BLaER1 (cell line): ENCODE results near the gene CRYBA4.

Source experiments
- H3K27ac ChIP-seq: shearing (Covaris generic); formaldehyde crosslinking; 2 replicates; pipeline ENCODE4 v1.8.1; 2022
- H3K27me3 ChIP-seq: shearing (Covaris generic); formaldehyde crosslinking; 2 replicates; pipeline ENCODE4 v1.8.1; 2022
- H3K36me3 ChIP-seq: shearing (Covaris generic); formaldehyde crosslinking; 2 replicates; pipeline ENCODE4 v1.8.1; 2022
- H3K4me1 ChIP-seq: shearing (Covaris generic); formaldehyde crosslinking; 2 replicates; pipeline ENCODE4 v1.8.1; 2022
- H3K4me2 ChIP-seq: shearing (Covaris generic); formaldehyde crosslinking; 2 replicates; pipeline ENCODE4 v1.8.1; 2022
- H3K4me3 ChIP-seq: shearing (Covaris generic); formaldehyde crosslinking; 2 replicates; pipeline ENCODE4 v1.8.1; 2022
- H3K9ac ChIP-seq: shearing (Covaris generic); formaldehyde crosslinking; 2 replicates; pipeline ENCODE4 v1.8.1; 2022
- H3K9me3 ChIP-seq: shearing (Covaris generic); formaldehyde crosslinking; 2 replicates; pipeline ENCODE4 v1.8.1; 2022
- H4K20me1 ChIP-seq: shearing (Covaris generic); formaldehyde crosslinking; 2 replicates; pipeline ENCODE4 v1.8.1; 2022
- Cebpa-rat ChIP-seq: shearing (Covaris generic); IDR thresholded peaks from 2 replicates; pipeline ENCODE4 v1.8.1; 2022

Gene CRYBA4

DNA sequence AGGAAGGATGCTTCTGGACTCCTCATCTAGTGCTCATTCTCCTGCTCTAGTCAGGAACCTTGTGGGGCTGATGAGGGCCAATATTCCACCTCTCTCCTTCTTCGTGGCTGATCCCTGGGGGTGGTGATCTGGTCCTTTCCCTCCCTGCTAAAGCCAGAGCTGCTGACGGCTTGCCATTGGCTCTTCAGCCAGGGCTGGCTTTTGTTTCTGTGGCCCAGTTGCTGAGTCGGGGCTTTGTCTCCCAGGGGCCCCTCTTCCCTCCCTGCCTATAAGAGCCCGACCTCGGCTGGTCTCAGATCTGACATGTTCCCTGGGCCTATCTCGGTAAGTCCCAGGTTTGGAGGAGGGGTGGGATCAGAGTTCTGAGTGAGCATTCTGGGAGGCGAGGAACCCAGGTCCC, at the start of gene CRYBA4:
CRYBA4 (plus strand) TSS at position 301 of the 400 bp plus-strand sequence. CDS start 634 bp downstream, outside the sequence.
- H3K36me3 ChIP-seq: no peaks in the 10 kb centered on the region
- no peak within 1 kb of the TSS for H3K9ac ChIP-seq
- no peak within 1 kb of the TSS for H3K4me2 ChIP-seq
- H3K27ac ChIP-seq: no peak within 1 kb of the TSS
- H3K4me1 ChIP-seq: peaks cover 34% of the 10 kb centered on the region
- TF ChIP-seq Cebpa-rat: no peak
- no peaks in the 10 kb centered on the region for H3K27me3 ChIP-seq
- H3K4me3 ChIP-seq: no peak within 1 kb of the TSS
- H4K20me1 ChIP-seq: no peaks in the 10 kb centered on the region
- no peaks in the 10 kb centered on the region for H3K9me3 ChIP-seq

DNA sequence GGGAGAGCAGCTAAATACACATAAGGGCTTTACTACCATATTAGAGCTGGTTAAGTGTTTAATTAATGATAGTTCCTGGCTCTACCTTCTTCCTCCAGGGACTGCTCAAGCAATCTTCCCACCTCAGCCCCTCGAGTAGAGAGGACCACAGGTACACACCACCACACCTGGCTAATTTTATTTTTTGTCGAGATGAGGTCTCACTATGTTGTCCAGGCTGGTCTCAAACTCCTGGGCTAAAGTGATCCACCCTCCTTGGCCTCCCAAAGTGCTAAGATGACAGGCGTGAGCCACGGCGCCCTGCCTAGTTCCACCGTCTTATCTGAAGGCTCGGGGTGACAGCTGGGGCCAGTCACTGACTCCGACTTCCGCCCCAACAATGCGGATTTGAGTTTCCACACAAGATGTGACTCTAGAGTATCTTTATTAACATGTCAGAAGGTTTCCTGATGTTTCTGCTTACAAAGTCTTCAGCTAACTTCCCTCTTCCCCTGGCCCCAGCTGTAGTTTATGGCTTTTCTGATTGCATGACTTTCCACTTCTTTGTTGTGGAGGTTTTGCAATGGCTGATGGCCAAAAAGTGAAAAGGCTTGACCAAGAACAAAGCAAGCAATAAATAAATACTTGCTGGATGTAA, 48.6 kb upstream of the CRYBA4 start:
- Histone ChIP-seq H3K27me3 (no peaks in the 10 kb centered on the region), H3K27ac (peak overlapping the region; percentile 77), H3K9ac (peak overlapping the region; percentile 51; the same call in 1 of the 2 replicates), H4K20me1 (peaks cover 69% of the 10 kb centered on the region), H3K36me3 (peaks cover 36% of the 10 kb centered on the region), H3K4me2 (peak overlapping the region; percentile 90), H3K4me1 (peaks cover 98% of the 10 kb centered on the region), H3K9me3 (no peaks in the 10 kb centered on the region), H3K4me3 (0 out of 2 replicates have a peak overlapping the region, but pooled peaks have one; percentile 1)
- no peak for TF ChIP-seq Cebpa-rat

DNA sequence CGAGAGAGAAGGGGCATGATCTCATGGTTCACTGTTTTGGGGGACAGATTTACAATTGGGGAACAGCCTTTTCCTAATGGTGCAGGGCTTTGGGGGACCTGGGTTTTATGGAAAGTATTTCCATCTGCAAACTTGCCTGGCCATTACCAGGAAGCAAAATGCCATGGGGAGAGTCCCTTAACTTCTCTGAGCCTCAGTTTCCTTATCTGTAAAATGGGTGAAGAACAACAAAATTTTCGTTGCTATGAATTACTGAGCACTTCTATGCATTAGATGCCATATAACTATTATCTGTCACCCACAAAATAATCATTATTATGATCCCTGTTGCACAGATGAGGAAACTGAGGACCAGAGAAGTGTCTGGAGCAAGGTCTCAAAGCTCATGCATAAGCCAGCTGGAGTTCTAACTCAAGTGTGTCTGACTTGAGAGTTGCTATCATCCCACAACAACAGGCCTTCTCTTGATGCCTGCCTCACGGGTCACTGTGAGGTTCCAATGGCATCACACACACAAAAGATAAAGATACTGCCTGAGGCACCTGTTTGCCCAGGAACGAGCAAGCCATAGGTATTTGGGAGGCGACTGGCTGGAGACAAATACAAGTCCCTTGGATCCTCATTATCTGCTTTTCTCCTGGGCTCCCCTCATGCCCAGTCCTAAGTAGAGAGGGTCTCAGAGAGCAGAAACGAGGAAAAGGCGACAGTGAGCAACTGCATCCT, 47.6 kb upstream of the CRYBA4 start:
- TF ChIP-seq Cebpa-rat: no peak
- Histone ChIP-seq H3K36me3 (peaks cover 38% of the 10 kb centered on the region), H3K4me3 (no peak overlapping the region), H3K9me3 (no peaks in the 10 kb centered on the region), H3K27ac (peak overlapping the region; percentile 77), H3K27me3 (no peaks in the 10 kb centered on the region), H4K20me1 (peaks cover 74% of the 10 kb centered on the region), H3K4me1 (peaks cover 98% of the 10 kb centered on the region), H3K9ac (no peak overlapping the region; the same call in 1 of the 2 replicates), H3K4me2 (peak overlapping the region; percentile 90)

DNA sequence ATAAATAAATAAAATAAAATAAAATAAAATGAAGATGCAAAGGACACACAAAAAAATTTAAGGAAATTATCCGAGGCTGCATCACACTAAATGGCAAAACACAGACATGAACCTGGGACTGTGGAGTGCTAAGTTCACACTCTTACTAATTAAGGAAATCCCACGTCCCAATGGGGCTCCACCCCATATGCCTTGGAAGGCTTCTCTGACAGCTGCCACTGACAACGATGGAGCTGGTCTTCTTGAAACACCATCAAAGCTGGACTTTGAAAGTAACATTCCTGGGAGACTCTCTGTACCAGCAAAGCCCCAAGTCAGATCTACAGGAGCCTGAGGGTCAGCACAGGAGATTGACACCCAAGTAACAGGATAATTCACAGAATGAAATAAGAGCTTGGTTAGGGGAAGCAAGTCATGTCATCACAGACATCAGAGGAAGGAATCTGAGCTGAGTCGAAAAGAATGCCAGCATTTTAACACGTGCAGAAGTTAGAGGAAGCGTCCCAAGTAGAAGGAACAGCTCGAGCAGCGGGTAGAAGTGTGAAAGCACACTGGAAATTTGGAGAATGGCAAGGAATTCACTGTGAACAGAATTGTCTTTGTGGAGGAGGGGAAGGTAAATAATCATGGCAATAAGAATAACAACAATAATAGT, 45.6 kb upstream of the CRYBA4 start:
- Histone ChIP-seq H3K9me3 (no peaks in the 10 kb centered on the region), H3K36me3 (peaks cover 30% of the 10 kb centered on the region), H3K4me3 (no peak overlapping the region), H3K4me1 (peaks cover 100% of the 10 kb centered on the region), H4K20me1 (peaks cover 73% of the 10 kb centered on the region), H3K27me3 (no peaks in the 10 kb centered on the region), H3K4me2 (peak overlapping the region; percentile 90), H3K27ac (peak overlapping the region; percentile 77; the same call in 1 of the 2 replicates), H3K9ac (peak overlapping the region; percentile 9; the same call in 1 of the 2 replicates)
- TF ChIP-seq Cebpa-rat: no peak

DNA sequence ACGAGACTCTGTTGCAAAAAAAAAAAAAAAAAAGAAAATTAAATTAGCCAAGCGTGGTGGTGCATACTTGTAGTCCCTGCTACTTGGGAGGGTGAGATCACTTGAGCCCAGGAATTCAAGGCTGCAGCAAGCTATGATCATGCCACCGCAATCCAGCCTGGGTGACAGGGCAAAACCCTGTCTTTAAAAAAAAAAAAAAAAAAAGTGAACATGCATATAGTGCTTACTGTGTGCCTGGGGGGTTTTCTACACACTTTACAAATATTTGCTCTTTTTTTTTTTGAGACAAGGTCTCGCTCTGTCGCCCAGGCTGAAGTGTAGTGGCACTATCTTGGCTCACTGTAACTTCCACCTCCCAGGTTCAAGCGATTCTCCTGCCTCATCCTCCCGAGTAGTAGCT, 44.7 kb upstream of the CRYBA4 start:
- Histone ChIP-seq H3K4me1 (peaks cover 100% of the 10 kb centered on the region), H3K27me3 (no peaks in the 10 kb centered on the region), H3K27ac (no peak overlapping the region), H3K9ac (no peak overlapping the region), H3K4me3 (no peak overlapping the region), H4K20me1 (peaks cover 68% of the 10 kb centered on the region), H3K9me3 (no peaks in the 10 kb centered on the region), H3K4me2 (peak overlapping the region; percentile 90), H3K36me3 (peaks cover 37% of the 10 kb centered on the region)
- no peak for TF ChIP-seq Cebpa-rat

DNA sequence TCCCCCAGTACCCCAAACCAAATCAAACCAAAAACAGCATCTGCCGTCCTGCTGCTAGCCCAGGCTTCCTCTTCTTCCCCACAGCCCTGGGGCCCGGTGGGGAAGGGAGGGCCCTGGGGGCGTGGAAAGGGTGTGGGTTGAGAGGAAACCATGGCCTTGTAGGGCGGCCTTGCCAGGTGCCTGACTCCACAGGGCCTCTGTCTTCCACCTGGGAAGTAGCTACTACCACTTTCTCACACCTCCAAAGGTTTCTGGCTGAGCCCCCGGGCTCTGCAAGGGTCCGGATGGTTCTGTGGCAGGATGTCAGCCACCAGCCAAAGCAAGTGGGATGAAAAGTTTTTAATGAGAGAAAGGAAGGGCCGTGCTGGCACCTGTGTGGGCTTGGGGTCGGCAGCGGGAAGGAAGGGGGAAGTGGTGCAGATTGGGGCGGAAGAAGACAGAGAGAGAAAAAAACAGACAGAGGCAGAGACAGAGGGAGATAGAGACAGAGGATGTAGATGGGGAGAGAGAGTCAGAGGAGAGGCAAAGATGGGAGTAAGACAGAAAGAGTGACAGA, 42.4 kb upstream of the CRYBA4 start:
- H3K36me3 ChIP-seq: peaks cover 45% of the 10 kb centered on the region
- no peak for TF ChIP-seq Cebpa-rat
- peak overlapping the region; percentile 77 for H3K27ac ChIP-seq

DNA sequence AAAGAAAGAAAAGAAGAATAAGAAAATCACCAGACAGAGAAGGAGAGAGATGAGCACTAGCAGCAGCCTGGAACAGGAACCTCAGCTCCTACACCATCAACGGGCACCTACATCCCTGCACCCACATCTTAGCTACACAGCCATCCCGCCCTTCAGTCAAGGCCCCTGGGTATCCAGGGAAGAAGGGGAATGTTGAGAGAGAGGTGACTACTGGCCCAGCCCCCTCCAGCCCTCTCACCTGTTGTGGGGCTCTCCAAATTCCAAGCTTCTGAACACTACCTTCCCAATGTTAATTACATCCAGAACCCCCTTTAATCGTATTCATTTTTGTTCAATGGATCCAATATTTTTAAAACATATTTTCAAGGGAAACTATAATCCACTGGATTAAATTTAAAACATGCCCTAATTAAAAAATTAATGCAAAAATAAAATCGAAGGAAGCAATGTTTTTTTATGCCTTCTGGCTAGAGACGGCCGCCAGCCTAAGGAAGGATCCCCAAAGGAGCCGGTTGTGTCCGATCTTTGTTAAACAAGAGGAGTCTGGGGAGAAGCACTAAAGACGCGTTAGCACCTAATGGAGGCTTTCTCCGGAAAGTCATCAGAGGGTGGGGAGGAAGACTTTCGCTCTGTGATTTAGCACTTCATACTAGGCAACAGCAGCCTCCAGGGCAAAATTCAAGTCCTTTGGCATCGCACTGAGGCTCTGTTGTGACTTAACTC, 41.4 kb upstream of the CRYBA4 start:
- Histone ChIP-seq H3K27me3 (no peaks in the 10 kb centered on the region), H3K9ac (peak overlapping the region; percentile 70), H3K4me3 (0 out of 2 replicates have a peak overlapping the region, but pooled peaks have one; percentile 1), H4K20me1 (peaks cover 77% of the 10 kb centered on the region), H3K4me1 (peaks cover 100% of the 10 kb centered on the region), H3K9me3 (no peaks in the 10 kb centered on the region), H3K36me3 (peaks cover 37% of the 10 kb centered on the region), H3K4me2 (peak overlapping the region; percentile 90), H3K27ac (peak overlapping the region; percentile 77)
- TF ChIP-seq Cebpa-rat: no peak

More for the DNA sequence above, 42.4 kb upstream of the CRYBA4 start:
- H3K4me2 ChIP-seq: peak overlapping the region; percentile 90
- no peaks in the 10 kb centered on the region for H3K27me3 ChIP-seq
- H3K4me1 ChIP-seq: peaks cover 100% of the 10 kb centered on the region
- peak overlapping the region; percentile 53 for H3K4me3 ChIP-seq
- H3K9me3 ChIP-seq: no peaks in the 10 kb centered on the region
- peaks cover 77% of the 10 kb centered on the region for H4K20me1 ChIP-seq
- peak overlapping the region; percentile 70 for H3K9ac ChIP-seq

DNA sequence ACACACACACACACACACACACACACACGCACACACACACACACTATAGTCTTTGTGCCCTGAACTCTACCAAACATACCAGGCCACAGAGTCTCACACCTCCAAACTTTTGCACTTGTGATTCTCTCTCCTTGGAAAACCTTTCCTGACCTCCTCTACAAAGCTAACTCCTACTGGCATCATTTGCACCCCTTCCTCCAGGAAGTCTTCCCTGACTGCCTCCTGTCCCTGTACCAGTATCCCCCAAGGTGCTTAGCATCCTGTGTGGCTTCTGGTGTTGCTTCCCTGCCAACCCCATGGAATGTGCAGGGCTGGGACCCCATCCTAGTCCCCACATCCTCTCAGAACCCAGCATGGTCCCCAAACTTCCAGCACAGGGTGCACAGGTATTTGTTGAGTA, 40.7 kb upstream of the CRYBA4 start:
- Histone ChIP-seq H3K27ac (peak overlapping the region; percentile 77), H3K4me1 (peaks cover 100% of the 10 kb centered on the region), H3K9me3 (no peaks in the 10 kb centered on the region), H3K4me2 (peak overlapping the region; percentile 90), H3K9ac (no peak overlapping the region), H3K4me3 (no peak overlapping the region), H3K27me3 (no peaks in the 10 kb centered on the region), H3K36me3 (peaks cover 38% of the 10 kb centered on the region), H4K20me1 (peaks cover 77% of the 10 kb centered on the region)
- no peak for TF ChIP-seq Cebpa-rat

DNA sequence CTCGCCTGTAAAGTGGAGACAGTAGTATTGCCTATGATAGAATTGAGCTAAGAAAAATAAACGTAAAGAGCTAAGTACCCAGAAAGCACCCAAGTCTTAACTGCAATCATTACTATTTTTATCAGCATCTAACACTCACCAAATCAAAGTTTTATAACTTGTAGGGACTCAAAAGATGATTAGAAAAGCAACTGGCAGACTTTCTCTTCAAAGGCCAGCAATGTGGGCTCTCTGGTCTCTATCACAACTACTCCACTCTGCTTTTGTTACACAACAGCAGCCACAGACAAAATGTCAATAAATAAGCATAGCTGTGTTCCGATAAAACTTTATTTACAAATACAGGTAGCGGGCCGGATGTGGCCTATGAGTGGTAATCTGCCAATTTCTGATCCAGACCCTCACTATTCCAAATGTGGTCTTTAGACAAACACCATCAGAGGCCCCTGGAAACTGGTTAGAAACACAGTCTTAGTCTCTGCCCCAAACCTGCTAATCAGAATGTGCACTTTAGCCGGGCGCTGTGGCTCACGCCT, 40.1 kb upstream of the CRYBA4 start:
- Histone ChIP-seq H3K4me1 (peaks cover 100% of the 10 kb centered on the region), H3K4me2 (peak overlapping the region; percentile 90), H3K4me3 (no peak overlapping the region), H4K20me1 (peaks cover 78% of the 10 kb centered on the region), H3K27me3 (no peaks in the 10 kb centered on the region), H3K9ac (no peak overlapping the region), H3K9me3 (no peaks in the 10 kb centered on the region), H3K27ac (peak overlapping the region; percentile 77), H3K36me3 (peaks cover 45% of the 10 kb centered on the region)
- no peak for TF ChIP-seq Cebpa-rat
